HG02884 (cell line): ENCODE measurements around the gene FITM1.
"Not testable (repeated sequence)": the region's sequence is repeated elsewhere in the genome, so short reads cannot be mapped to it uniquely, and the experiment has no call there.

Experiments
- ATAC-seq: cut with Tn5 transposase; IDR thresholded peaks from one replicate; pipeline ENCODE4 v1.9.1; 2021; ENCODE audit warnings: mild to moderate bottlenecking, moderate library complexity; ENCODE audit not compliant: unreplicated experiment

Gene FITM1

DNA sequence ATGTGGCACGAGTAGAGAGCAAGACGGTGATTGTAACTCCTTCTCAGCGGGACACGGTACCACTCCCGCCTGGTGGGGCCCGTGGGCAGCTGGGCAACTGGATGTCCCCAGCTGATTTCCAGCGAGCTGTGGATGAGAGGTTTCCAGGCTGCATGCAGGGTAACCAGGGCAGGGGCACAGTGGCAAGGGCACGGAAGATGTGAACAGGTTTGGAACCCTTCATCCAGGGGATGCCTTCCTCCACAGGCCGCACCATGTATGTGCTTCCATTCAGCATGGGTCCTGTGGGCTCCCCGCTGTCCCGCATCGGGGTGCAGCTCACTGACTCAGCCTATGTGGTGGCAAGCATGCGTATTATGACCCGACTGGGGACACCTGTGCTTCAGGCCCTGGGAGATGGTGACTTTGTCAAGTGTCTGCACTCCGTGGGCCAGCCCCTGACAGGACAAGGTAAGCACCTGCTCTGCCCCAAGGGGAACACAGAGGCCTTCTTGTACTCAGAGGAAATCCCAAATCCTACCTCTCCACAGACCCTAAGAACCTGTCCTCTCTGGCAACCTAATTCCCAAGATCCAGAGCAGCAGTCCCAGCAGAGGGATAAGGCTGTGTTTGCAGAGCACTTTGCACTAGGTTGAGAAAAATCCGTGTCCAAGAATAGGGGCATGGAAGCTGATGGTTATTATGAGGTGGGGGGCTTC lies 32.1 kb upstream of the FITM1 start:
- no peak for ATAC-seq

DNA sequence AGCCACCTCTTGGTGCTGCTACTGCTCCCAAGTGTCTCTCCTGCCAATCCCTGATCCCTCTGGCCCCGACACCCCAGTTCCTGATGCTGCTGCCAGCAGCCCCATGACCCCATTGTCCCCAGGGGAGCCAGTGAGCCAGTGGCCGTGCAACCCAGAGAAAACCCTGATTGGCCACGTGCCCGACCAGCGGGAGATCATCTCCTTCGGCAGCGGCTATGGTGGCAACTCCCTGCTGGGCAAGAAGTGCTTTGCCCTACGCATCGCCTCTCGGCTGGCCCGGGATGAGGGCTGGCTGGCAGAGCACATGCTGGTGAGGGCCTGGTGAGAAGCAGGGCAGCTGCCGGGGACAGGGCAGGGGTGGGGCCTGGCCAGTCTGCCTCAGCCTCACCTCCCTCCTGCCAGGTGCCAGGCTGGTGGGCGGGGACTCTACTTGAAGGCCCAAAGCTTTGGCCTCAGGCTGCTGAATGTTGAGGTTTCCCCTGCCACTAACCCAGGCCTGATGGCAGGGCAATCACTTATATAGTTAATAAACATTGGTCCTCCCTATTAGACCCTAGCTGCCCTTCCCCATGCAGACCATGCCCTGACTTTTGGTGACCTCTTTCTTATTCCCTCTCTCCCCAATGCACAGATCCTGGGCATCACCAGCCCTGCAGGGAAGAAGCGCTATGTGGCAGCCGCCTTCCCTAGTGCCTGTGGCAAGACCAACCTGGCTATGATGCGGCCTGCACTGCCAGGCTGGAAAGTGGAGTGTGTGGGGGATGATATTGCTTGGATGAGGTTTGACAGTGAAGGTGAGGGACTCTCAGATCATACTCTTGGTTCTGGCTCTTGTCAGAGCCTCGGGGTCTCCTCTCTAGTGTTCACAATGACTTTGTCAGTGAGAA lies 31.3 kb upstream of the FITM1 start:
- no peak for ATAC-seq

DNA sequence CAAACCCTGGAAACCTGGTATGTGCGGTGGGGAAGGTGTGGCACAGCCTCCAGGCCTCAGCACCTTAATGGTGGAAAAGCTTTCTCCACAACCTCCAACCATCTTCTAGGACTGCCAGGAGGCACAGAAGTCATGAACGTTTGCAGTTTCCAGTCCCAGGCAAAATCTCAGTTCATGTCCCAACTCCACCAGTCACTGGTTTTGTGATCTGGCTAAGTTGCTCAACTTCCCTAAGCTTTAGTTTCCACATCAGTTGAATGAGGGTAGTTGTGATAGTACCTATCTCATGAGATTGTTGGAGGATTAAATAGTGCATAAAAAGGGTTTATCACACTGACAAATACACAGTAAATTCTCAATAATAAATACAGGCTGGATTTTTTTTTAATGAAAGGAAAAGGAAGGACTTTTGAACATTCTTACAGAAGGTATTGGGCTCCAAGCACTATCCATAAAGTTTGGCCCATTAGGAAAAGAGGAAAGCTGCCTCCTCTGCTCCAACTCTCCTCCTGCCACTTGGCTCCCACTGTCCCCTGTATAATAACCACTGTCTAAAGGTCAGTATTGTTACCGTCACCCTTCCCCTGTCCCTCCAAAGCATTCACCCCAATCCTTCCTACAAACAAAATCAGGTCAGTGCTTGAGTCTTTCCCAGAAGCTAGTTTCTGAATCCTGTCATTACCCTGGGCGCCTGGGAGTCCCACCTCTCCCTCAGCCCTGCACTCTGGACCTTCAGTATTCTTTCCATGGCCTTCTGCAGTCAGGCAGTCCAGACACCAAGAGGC lies 30.1 kb upstream of the FITM1 start:
- no peak for ATAC-seq

GRCh38 chr14:24100982-24101494 lies 29.4 kb upstream of the FITM1 start:
- no peak for ATAC-seq

- no peak for ATAC-seq
Measured at GRCh38 chr14:24102357-24103048, 28.0 kb upstream of the FITM1 start.

DNA sequence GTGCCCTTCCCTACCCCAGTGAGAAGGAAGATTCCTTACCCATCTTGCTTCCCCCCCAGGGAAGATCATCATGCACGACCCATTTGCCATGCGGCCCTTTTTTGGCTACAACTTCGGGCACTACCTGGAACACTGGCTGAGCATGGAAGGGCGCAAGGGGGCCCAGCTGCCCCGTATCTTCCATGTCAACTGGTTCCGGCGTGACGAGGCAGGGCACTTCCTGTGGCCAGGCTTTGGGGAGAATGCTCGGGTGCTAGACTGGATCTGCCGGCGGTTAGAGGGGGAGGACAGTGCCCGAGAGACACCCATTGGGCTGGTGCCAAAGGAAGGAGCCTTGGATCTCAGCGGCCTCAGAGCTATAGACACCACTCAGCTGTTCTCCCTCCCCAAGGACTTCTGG lies 27.0 kb upstream of the FITM1 start:
- ATAC-seq: no peak

GRCh38 chr14:24105609-24106239 lies 24.7 kb upstream of the FITM1 start:
- not testable (repeated sequence) for ATAC-seq

GRCh38 chr14:24106672-24107271 lies 23.7 kb upstream of the FITM1 start:
- ATAC-seq: no peak

DNA sequence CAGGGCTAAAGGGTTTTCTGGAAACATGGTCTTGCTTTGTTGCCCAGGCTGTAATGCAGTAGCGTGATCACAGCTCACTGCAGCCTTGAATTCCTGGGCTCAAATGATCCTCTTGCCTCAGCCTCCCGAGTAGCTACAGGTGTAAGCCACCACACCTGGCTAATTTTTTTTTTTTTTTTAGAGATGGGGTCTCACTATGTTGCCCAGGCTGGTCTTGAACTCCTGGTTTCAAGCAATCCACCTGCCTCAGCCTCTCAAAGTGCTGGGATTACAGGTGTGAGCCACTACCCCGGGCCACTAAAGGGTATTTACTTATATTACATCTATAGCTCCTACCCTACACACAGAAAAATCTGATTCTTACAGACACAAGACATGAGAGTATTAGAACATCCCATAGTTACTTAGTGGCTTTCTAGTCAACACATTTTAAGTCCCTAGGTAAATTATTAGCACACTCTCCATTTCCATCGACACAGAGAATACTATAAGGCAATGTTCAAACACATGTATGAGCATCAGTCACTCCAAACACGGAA lies 22.1 kb upstream of the FITM1 start:
- peak; percentile 30 for ATAC-seq

DNA sequence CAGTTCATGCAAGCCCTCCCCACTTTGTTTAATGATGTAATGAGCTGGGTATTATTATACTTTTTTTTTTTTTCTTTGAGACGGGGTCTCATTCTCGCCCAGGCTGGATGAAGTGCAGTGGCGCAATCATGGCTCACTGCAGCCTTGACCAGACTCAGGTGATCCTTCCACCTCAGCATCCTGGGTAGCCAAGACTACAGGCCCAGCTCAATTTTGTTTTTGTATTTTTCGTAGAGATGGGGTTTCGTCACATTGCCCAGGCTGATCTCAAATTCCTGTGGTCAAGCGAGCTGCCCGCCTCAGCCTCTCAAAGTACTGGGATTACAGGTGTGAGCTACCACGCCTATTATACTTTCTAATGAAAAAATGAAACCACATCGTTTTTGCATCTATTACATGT lies 20.4 kb upstream of the FITM1 start:
- no peak for ATAC-seq

DNA sequence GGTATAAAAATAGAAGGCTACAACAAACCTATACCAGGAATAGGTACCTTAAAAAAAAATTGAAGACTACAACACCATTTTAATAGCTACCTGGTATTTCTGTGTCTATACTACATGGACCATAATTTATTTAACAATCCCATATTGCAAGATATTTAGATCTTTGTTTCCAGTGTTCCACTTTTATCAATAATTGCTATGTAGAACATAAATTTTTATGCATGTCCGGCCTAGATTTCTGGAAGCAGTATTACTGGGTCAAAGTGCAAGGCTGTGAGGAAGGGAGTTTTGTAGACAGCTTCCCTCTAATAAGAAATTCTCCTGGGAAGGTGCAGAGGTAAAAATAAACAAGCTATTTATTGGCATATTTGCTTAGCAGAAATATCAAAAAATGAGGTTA lies 19.9 kb upstream of the FITM1 start:
- ATAC-seq: no peak

DNA sequence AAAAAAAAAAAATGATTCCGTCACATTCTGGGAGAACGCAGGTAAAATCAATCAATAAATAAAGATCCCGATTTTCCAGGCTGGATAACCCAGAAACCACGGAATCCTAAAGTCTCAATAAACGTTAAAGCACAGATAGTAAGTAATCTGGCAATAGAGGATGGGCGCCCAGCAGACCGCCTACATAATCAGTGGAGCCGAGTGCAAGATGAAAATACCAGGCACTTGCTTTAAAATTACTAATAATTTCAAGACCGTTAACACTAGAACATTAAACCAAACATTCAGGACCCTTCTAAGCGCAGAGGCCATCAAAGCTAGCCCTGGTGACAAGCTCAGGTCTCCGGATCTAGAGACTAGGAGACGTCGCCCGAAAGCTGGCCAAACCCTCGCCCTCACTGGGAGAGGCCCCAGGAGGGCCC lies 17.1 kb upstream of the FITM1 start:
- ATAC-seq: no peak

- peak; percentile 32 for ATAC-seq
Measured at GRCh38 chr14:24113801-24114531, 16.5 kb upstream of the FITM1 start.

DNA sequence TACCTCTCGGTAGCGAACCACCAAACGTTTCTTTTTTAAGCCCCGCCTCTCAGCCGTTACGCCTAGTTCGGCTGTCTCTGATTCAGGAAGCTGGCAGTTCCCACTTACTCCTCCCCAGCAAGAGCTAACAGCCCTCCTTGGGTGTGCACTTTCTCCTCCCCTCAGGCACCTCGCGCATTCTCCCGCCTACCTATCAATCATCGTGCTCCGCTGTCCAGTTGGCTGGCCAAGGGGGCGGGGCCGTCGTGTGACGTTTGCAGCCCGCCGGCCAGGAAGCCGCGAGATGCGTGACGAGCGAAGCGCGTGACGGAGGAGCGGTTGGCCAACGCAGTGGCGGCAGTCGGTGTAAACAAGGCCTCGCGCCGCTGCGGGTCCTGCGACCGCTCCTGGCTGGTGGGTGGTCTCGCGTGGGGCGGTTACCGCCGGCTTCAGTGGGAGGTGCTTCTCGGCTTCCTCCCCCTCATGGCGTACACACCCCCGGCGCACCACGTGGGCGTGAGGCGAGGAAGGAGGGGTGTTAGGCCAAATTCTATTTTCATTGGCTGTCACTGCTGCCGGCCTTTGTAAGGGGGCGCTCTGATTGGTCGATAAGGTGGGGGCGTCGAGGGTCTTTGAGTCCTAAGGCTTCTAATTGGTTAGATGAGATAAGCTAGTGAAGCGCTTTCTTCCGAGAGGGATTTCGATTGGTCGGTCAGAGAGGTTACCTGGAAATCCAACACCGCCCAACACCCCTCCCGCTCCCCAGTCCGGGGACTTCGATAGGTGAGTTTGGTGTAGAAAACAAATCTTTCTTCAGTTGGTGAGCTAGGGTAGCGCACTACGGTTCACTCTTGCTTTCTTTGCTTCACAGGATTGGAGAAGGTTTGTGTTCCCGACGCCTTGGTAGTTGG lies 15.7 kb upstream of the FITM1 start, which contains the start of the genes DCAF11 and NRL:
DCAF11 (plus strand) TSS at position 246 of the 890 bp plus-strand sequence. CDS start 818 bp downstream, outside the sequence.
NRL (minus strand) TSS at position 418 of the 890 bp plus-strand sequence. CDS start 32,101 bp downstream, outside the sequence.
- peak; percentile 80 for ATAC-seq

- ATAC-seq: no peak
Measured at GRCh38 chr14:24115422-24116127, 14.9 kb upstream of the FITM1 start.

DNA sequence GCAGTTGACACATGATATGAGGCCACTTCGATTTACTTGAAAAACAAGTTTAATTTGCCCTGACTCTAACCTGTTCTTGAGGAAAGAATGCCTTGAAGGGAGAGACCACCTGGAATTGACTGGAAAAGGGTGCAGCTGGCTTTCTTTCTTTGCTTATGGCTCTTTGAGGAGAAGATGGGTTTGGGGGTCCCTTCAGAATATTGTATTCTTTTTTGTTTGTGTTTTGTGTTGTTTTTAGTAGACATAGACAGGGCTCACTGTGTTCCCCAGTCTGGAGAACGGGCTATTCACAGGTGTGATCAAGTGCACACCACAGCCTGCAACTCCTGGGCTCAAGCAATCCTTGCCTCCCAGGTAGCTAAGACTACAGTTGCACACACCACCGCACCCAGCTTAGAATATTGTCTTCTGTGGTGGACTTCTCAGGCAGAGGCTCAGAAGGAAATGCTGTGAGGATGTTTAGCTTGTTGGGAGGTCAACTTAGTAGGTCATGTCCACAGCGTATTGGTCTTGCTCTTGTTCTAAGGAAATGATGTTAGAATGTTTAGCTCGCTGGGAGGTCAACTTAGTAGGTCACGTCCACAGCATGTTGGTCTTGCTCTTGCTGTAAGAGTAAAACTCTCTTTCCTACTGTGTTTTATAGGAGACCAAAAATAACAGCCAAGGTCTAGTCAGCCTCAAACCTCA lies 14.2 kb upstream of the FITM1 start:
- ATAC-seq: no peak
